Caco-2 (cell line): Measurements from ENCODE around the gene LRRK2. TPM values are rescaled to one million over a fixed set of nuclear protein-coding genes. Genes with fewer than 3 reads are reported as not detected.

ENCODE experiments used
- BruUV-seq: library from RNA; stranded (reverse); fragments of 400-500 nt; replicated peaks from 2 replicates; lab custom pipeline; 2021; lab: Mats Ljungman, UMichigan
- CTCF ChIA-PET: fragments of 300-600 bp; sonication (Branson Sonifier 250); formaldehyde crosslinking; loops from one replicate; lab custom pipeline; 2022; ENCODE audit warnings: antibody characterized with exemption; lab: Charles Lee
- POLR2A ChIA-PET: fragments of 300-600 bp; sonication (Branson Sonifier 250); formaldehyde crosslinking; loops from one replicate; lab custom pipeline; 2022; ENCODE audit warnings: antibody characterized with exemption; lab: Charles Lee
- DNase-seq, 2 experiments: peaks; one replicate each; pipeline versions ENCODE4 v3.0.0 to v3.0.0-alpha.2; 2020 to 2022
- H3K27me3 ChIP-seq: replicated peaks from 2 replicates; pipeline ENCODE4 v1.6.0; 2011; ENCODE audit warnings: low read length; ENCODE audit not compliant: control insufficient read depth, insufficient read depth
- H3K36me3 ChIP-seq: 2 replicates; pipeline ENCODE4 v1.5.1; 2011; ENCODE audit warnings: low read length; ENCODE audit not compliant: control insufficient read depth, insufficient read depth
- H3K4me1 ChIP-seq: fragments of 250-450 bp; sonication (Bioruptor Pico); 2 replicates; pipeline ENCODE4 v1.5.1; 2020; ENCODE audit warnings: mild to moderate bottlenecking
- H3K4me3 ChIP-seq: 2 replicates; pipeline ENCODE4 v1.5.1; 2011; ENCODE audit warnings: low read depth, mild to moderate bottlenecking, control low read depth, low read length
- H3K9me3 ChIP-seq: fragments of 250-450 bp; sonication (Bioruptor Pico); 2 replicates; pipeline ENCODE4 v1.5.1; 2020; ENCODE audit warnings: mild to moderate bottlenecking, moderate library complexity
- H3K27ac Mint-ChIP-seq: one replicate; pipeline ENCODE4 v1.8.0; 2022; ENCODE audit warnings: mixed read lengths; ENCODE audit not compliant: unreplicated experiment
- H3K27me3 Mint-ChIP-seq: one replicate; pipeline ENCODE4 v1.8.0; 2022; ENCODE audit warnings: mixed read lengths; ENCODE audit not compliant: insufficient read depth, unreplicated experiment
- H3K36me3 Mint-ChIP-seq: one replicate; pipeline ENCODE4 v1.8.0; 2022; ENCODE audit warnings: mild to moderate bottlenecking, mixed read lengths; ENCODE audit not compliant: insufficient read depth, unreplicated experiment
- H3K4me1 Mint-ChIP-seq: one replicate; pipeline ENCODE4 v1.8.0; 2022; ENCODE audit warnings: low read depth, mixed read lengths; ENCODE audit not compliant: unreplicated experiment
- H3K4me3 Mint-ChIP-seq: one replicate; pipeline ENCODE4 v1.8.0; 2022; ENCODE audit warnings: mild to moderate bottlenecking, moderate library complexity, mixed read lengths; ENCODE audit not compliant: unreplicated experiment
- H3K9me3 Mint-ChIP-seq: one replicate; pipeline ENCODE4 v1.8.0; 2022; ENCODE audit warnings: mixed read lengths; ENCODE audit not compliant: unreplicated experiment
- CTCF ChIP-seq, 2 experiments: fragments of 200-600 bp in 1 of 2; IDR thresholded peaks; 1 replicate in 1 of 2; 2 replicates in 1 of 2; pipeline versions ENCODE4 v1.5.1 to v1.8.0; 2011 to 2022; ENCODE audit warnings: antibody characterized with exemption in 1 of 2, control low read depth in 1 of 2, inconsistent platforms in 1 of 2, low read depth in 1 of 2, low read length in 1 of 2, mild to moderate bottlenecking in 1 of 2, moderate library complexity in 1 of 2; ENCODE audit not compliant: insufficient read depth in 1 of 2, severe bottlenecking in 1 of 2, unreplicated experiment in 1 of 2
- intact Hi-C: fragments of 100-400 bp; cut with micrococcal nuclease; formaldehyde crosslinking; loops from one replicate; pipeline ENCODE4 v1.10.0; 2022; ENCODE audit not compliant: unreplicated experiment
- total RNA-seq: library from RNA; stranded (reverse); gene quantifications from 2 replicates; pipeline ENCODE4 v1.2.3, GENCODE V29; 2022

Gene LRRK2
- total RNA-seq, 1 experiment from 2014 or later = 0.11 TPM

- TF ChIP-seq CTCF (IDR thresholded peaks at IDR 0.05; ENCODE audit: insufficient read depth in 1 of 2, low read depth in 1 of 2, low read length in 1 of 2, severe bottlenecking in 1 of 2, unreplicated experiment in 1 of 2) = no peak
- no peaks in the 10 kb centered on the region for H3K4me1 Mint-ChIP-seq
- Histone ChIP-seq H3K36me3 (no peaks in the 10 kb centered on the region), H3K9me3 (no peaks in the 10 kb centered on the region; the same call in 1 of the 2 replicates), H3K27me3 (no peaks in the 10 kb centered on the region), H3K4me1 (no peaks in the 10 kb centered on the region), H3K4me3 (no peak overlapping the region)
- CTCF ChIA-PET = no interaction called here
- no TSS peak for BruUV-seq
- H3K27ac Mint-ChIP-seq = no peak overlapping the region
- POLR2A ChIA-PET = no interaction called here
- no peaks in the 10 kb centered on the region for H3K9me3 Mint-ChIP-seq
- DNase-seq = no peak
- H3K4me3 Mint-ChIP-seq = no peak overlapping the region
- no peaks in the 10 kb centered on the region for H3K36me3 Mint-ChIP-seq
- intact Hi-C loops = no loop called here
- H3K27me3 Mint-ChIP-seq = no peaks in the 10 kb centered on the region
These were observed 62.7 kb downstream of the LRRK2 start for GRCh38 chr12:40287369-40287975.

- BruUV-seq = no TSS peak
- CTCF ChIA-PET = no interaction called here
These were observed 68.1 kb downstream of the LRRK2 start for GRCh38 chr12:40292788-40293429.

GRCh38 chr12:40298341-40298740 is 73.5 kb downstream of the LRRK2 start:
- H3K36me3 Mint-ChIP-seq = no peaks in the 10 kb centered on the region
- ChIA-PET POLR2A (no interaction called here), CTCF (no interaction called here)
- no peak for DNase-seq
- H3K4me3 Mint-ChIP-seq = no peak overlapping the region
- Histone ChIP-seq H3K4me3 (no peak overlapping the region), H3K36me3 (no peaks in the 10 kb centered on the region), H3K4me1 (no peaks in the 10 kb centered on the region), H3K9me3 (no peaks in the 10 kb centered on the region), H3K27me3 (no peaks in the 10 kb centered on the region)
- intact Hi-C loops = no loop called here
- H3K27ac Mint-ChIP-seq = no peak overlapping the region
- H3K27me3 Mint-ChIP-seq = no peaks in the 10 kb centered on the region
- TF ChIP-seq CTCF (IDR thresholded peaks at IDR 0.05; ENCODE audit: insufficient read depth in 1 of 2, low read depth in 1 of 2, low read length in 1 of 2, severe bottlenecking in 1 of 2, unreplicated experiment in 1 of 2) = no peak
- no peaks in the 10 kb centered on the region for H3K9me3 Mint-ChIP-seq
- H3K4me1 Mint-ChIP-seq = no peaks in the 10 kb centered on the region
- no TSS peak for BruUV-seq

More at GRCh38 chr12:40292788-40293429, 68.1 kb downstream of the LRRK2 start:
- Histone ChIP-seq H3K4me1 (no peaks in the 10 kb centered on the region), H3K27me3 (no peaks in the 10 kb centered on the region), H3K36me3 (no peaks in the 10 kb centered on the region), H3K9me3 (no peaks in the 10 kb centered on the region; the same call in 1 of the 2 replicates), H3K4me3 (no peak overlapping the region)
- Mint-ChIP-seq H3K36me3 (no peaks in the 10 kb centered on the region), H3K27me3 (no peaks in the 10 kb centered on the region), H3K9me3 (no peaks in the 10 kb centered on the region), H3K4me3 (no peak overlapping the region), H3K27ac (no peak overlapping the region), H3K4me1 (no peaks in the 10 kb centered on the region)
- POLR2A ChIA-PET = no interaction called here
- no peak for DNase-seq
- intact Hi-C loops = no loop called here
- TF ChIP-seq CTCF (IDR thresholded peaks at IDR 0.05; ENCODE audit: insufficient read depth in 1 of 2, low read depth in 1 of 2, low read length in 1 of 2, severe bottlenecking in 1 of 2, unreplicated experiment in 1 of 2) = no peak
